HEK293T (cell line): ENCODE results near the gene TAF9.

ENCODE experiments used
- ARNT ChIP-seq: fragments of 450-650 bp; IDR thresholded peaks from 2 replicates; pipeline ENCODE4 v1.6.1; 2017; ENCODE audit warnings: mild to moderate bottlenecking
- BHLHE40 ChIP-seq: fragments of 450-650 bp; IDR thresholded peaks from 2 replicates; pipeline ENCODE4 v1.6.1; 2016; ENCODE audit warnings: mild to moderate bottlenecking, moderate library complexity, borderline replicate concordance
- CTBP1 ChIP-seq: fragments of 450-650 bp; IDR thresholded peaks from 2 replicates; pipeline ENCODE4 v1.6.1; 2016; ENCODE audit warnings: borderline replicate concordance
- PKNOX1 ChIP-seq: fragments of 450-650 bp; IDR thresholded peaks from 2 replicates; pipeline ENCODE4 v1.6.1; 2016
- SP1 ChIP-seq: fragments of 450-650 bp; IDR thresholded peaks from 2 replicates; pipeline ENCODE4 v1.6.1; 2017
- SUZ12 ChIP-seq: fragments of 450-650 bp; IDR thresholded peaks from 2 replicates; pipeline ENCODE4 v1.6.1; 2016; ENCODE audit warnings: mild to moderate bottlenecking
- TARDBP ChIP-seq: fragments of 450-650 bp; IDR thresholded peaks from 2 replicates; pipeline ENCODE4 v1.6.1; 2016

GRCh38 chr5:69317391-69317790 is 51.9 kb downstream of the TAF9 start:
- TF ChIP-seq SUZ12: no peak
- TF ChIP-seq PKNOX1: no peak
- TF ChIP-seq BHLHE40: no peak
- no peak for TF ChIP-seq ARNT
- TF ChIP-seq TARDBP: no peak
- TF ChIP-seq SP1: no peak
- no peak for TF ChIP-seq CTBP1
